HepG2 (cell line): ENCODE results near the gene KRT15. TPM values are rescaled to one million over a fixed set of nuclear protein-coding genes. Genes with fewer than 3 reads are reported as not detected.

ENCODE experiments used
- ATAC-seq: fragments of 200-7000 bp; cut with Tn5 transposase; 3 replicates; pipeline ENCODE4 v1.9.1; 2020; ENCODE audit warnings: mild to moderate bottlenecking, moderate library complexity
- BruUV-seq: library from RNA; stranded (reverse); fragments of 400-500 nt; replicated peaks from 2 replicates; lab custom pipeline; 2021; lab: Mats Ljungman, UMichigan
- CTCF ChIA-PET: fragments of 300-600 bp; formaldehyde crosslinking; extraction: SDS; loops from one replicate; lab custom pipeline; 2021; ENCODE audit warnings: low total read pairs, inconsistent platforms, low intra/inter-chr PET ratio; lab: Yijun Ruan, JAX
- POLR2A ChIA-PET: fragments of 350-600 bp; sonication (Branson Sonifier 250); formaldehyde crosslinking; loops from one replicate; lab custom pipeline; 2020; ENCODE audit warnings: antibody characterized with exemption, inconsistent platforms; lab: Yijun Ruan, JAX
- DNase-seq: peaks from one replicate; pipeline ENCODE4 v3.0.0-alpha.2; 2015; ENCODE audit warnings: low spot score
- FAIRE-seq: peaks from 3 replicates; lab custom pipeline; 2011; peaks lifted over from hg19 to GRCh38; lab: Jason Lieb, UNC
- H2AFZ ChIP-seq: one replicate; pipeline ENCODE4 v1.6.1; 2011; ENCODE audit warnings: low read length, inconsistent platforms
- H3K27ac ChIP-seq: fragments of 300-600 bp; 3 replicates; pipeline ENCODE4 v1.8.0; 2011; ENCODE audit warnings: mixed run types, mild to moderate bottlenecking, mixed read lengths, low read length, inconsistent platforms; ENCODE audit not compliant: insufficient read depth; ENCODE audit errors: extremely low read length
- H3K27me3 ChIP-seq, 2 experiments: fragments of 200-600 bp in 1 of 2; 2 replicates in 1 of 2; 3 replicates in 1 of 2; pipeline versions ENCODE4 v1.6.0 to v1.8.0; 2011; ENCODE audit warnings: low read length in 2 of 2, mild to moderate bottlenecking in 2 of 2, moderate library complexity in 2 of 2, inconsistent platforms in 1 of 2; ENCODE audit not compliant: insufficient read depth in 2 of 2, control insufficient read depth in 1 of 2
- H3K36me3 ChIP-seq, 2 experiments: fragments of 200-600 bp in 1 of 2; replicated peaks in 1 of 2; 2 replicates in 1 of 2; 3 replicates in 1 of 2; pipeline versions ENCODE4 v1.5.1 to v1.8.0; 2011; ENCODE audit warnings: low read length in 2 of 2, inconsistent platforms in 1 of 2; ENCODE audit not compliant: insufficient read depth in 2 of 2, control insufficient read depth in 1 of 2
- H3K4me1 ChIP-seq: 2 replicates; pipeline ENCODE4 v1.5.1; 2012; ENCODE audit warnings: low read length, inconsistent platforms; ENCODE audit not compliant: insufficient read depth
- H3K4me2 ChIP-seq: 2 replicates; pipeline ENCODE4 v1.6.0; 2011; ENCODE audit warnings: low read depth, low read length, inconsistent platforms
- H3K4me3 ChIP-seq, 3 experiments: fragments of 200-600 bp in 1 of 3; sonication (generic), shearing (Covaris generic) in 1 of 3; replicated peaks in 1 of 3; 2 replicates each; pipeline ENCODE4 v1.5.1; 2011 to 2016; ENCODE audit warnings: low read length in 3 of 3, inconsistent platforms in 2 of 3, low read depth in 2 of 3, mild to moderate bottlenecking in 2 of 3, control low read depth in 1 of 3, mixed read lengths in 1 of 3; ENCODE audit not compliant: insufficient read depth in 1 of 3
- H3K79me2 ChIP-seq: one replicate; pipeline ENCODE4 v1.6.1; 2011; ENCODE audit warnings: low read length, inconsistent platforms; ENCODE audit not compliant: insufficient read depth
- H3K9ac ChIP-seq: 2 replicates; pipeline ENCODE4 v1.6.0; 2011; ENCODE audit warnings: mild to moderate bottlenecking, low read depth, low read length, inconsistent platforms; ENCODE audit not compliant: insufficient read depth
- H3K9me3 ChIP-seq: 2 replicates; pipeline ENCODE4 v1.5.1; 2012; ENCODE audit warnings: mild to moderate bottlenecking, low read length
- H4K20me1 ChIP-seq: 2 replicates; pipeline ENCODE4 v1.6.0; 2011; ENCODE audit warnings: inconsistent platforms, mild to moderate bottlenecking, low read length, moderate library complexity; ENCODE audit not compliant: insufficient read depth
- ARNT ChIP-seq: fragments of 450-650 bp; IDR thresholded peaks from 2 replicates; pipeline ENCODE4 v1.6.1; 2017
- MAF1 ChIP-seq: sonication (generic); formaldehyde crosslinking; IDR thresholded peaks from 2 replicates; pipeline ENCODE4 v1.5.0; 2020; ENCODE audit warnings: missing genetic modification reagents, borderline replicate concordance
- MTA1 ChIP-seq: sonication (generic); formaldehyde crosslinking; IDR thresholded peaks from 2 replicates; pipeline ENCODE4 v1.4.0; 2020; ENCODE audit warnings: missing genetic modification reagents, mild to moderate bottlenecking, borderline replicate concordance
- NCOA2 ChIP-seq: sonication (generic); formaldehyde crosslinking; IDR thresholded peaks from 2 replicates; pipeline ENCODE4 v1.8.0; 2022; ENCODE audit warnings: inconsistent platforms
- RAD21 ChIP-seq: fragments of 450-650 bp; formaldehyde crosslinking; IDR thresholded peaks from 2 replicates; pipeline ENCODE4 v1.5.0; 2020; ENCODE audit warnings: mild to moderate bottlenecking
- RAD51 ChIP-seq: fragments of 450-650 bp; IDR thresholded peaks from 2 replicates; pipeline ENCODE4 v1.6.1; 2016; ENCODE audit warnings: borderline replicate concordance
- SP5 ChIP-seq: IDR thresholded peaks from 2 replicates; pipeline ENCODE4 v1.6.1; 2016; ENCODE audit warnings: low read depth, borderline replicate concordance
- TSC22D2 ChIP-seq: sonication (generic); formaldehyde crosslinking; IDR thresholded peaks from 2 replicates; pipeline ENCODE4 v1.5.1; 2020; ENCODE audit warnings: missing genetic modification reagents, mild to moderate bottlenecking, borderline replicate concordance
- U2AF1 ChIP-seq: fragments of 200-400 bp; formaldehyde crosslinking; optimal IDR thresholded peaks from 2 replicates; pipeline ENCODE3; 2017; ENCODE audit warnings: mild to moderate bottlenecking, low read depth, low read length
- ZFP90 ChIP-seq: sonication (generic); formaldehyde crosslinking; IDR thresholded peaks from 2 replicates; pipeline ENCODE4 v1.8.0; 2022; ENCODE audit warnings: missing genetic modification reagents, mild to moderate bottlenecking, inconsistent platforms, borderline replicate concordance
- ZNF724P ChIP-seq: sonication (generic); formaldehyde crosslinking; IDR thresholded peaks from 2 replicates; pipeline ENCODE4 v1.8.0; 2022; ENCODE audit warnings: missing genetic modification reagents, borderline replicate concordance
- ZSCAN9 ChIP-seq: IDR thresholded peaks from 2 replicates; pipeline ENCODE4 v1.6.1; 2016; ENCODE audit warnings: borderline replicate concordance
- WGBS: methylation state at CpG from one replicate; pipeline ENCODE4 v1.1.6; 2017; ENCODE audit warnings: low lambda C conversion rate; 5-methylcytosine and 5-hydroxymethylcytosine counted together
- in situ Hi-C: cut with HindIII; loops from 2 replicates; pipeline ENCODE4 v1.10.0; 2017; ENCODE audit warnings: low pct_unique_long_range_greater_than_20kb; ENCODE audit not compliant: extremely low pct_ligation_motif_present
- intact Hi-C: fragments of 100-400 bp; cut with micrococcal nuclease; formaldehyde crosslinking; loops from one replicate; pipeline ENCODE4 v1.10.0; 2022; ENCODE audit not compliant: unreplicated experiment
- polyA plus RNA-seq, 8 experiments: library from polyadenylated mRNA; depleted of rRNA in 3 of 8; stranded (reverse) in 7 of 8; unstranded in 1 of 8; fragments of >200 nt; fragmentation: Illumina TruSeq in 4 of 8; extraction: Trizol in 4 of 8; gene quantifications; 2 replicates each; pipeline versions ENCODE4 v1.2.1 to v1.2.3, GENCODE V29; 2011 to 2016; ENCODE audit warnings: low read depth in 4 of 8, missing spikeins in 1 of 8, mixed read lengths in 1 of 8; ENCODE audit not compliant: insufficient read depth in 1 of 8
- total RNA-seq, 5 experiments: library from RNA; depleted of rRNA; stranded (reverse); fragments of >200 nt; fragmentation: Illumina TruSeq; extraction: Trizol; gene quantifications; 2 replicates each; pipeline ENCODE4 v1.2.3, GENCODE V29; 2016; ENCODE audit warnings: low read depth in 1 of 5
- TF ChIP-seq, protein P1 (sequence below): sonication (generic); formaldehyde crosslinking; IDR thresholded peaks from 2 replicates; pipeline ENCODE4 v1.5.1; 2020; ENCODE audit warnings: mild to moderate bottlenecking, missing genetic modification reagents, borderline replicate concordance
- TF ChIP-seq, protein P2 (sequence below): sonication (generic); formaldehyde crosslinking; IDR thresholded peaks from 2 replicates; pipeline ENCODE4 v1.5.0; 2020; ENCODE audit warnings: mild to moderate bottlenecking, missing genetic modification reagents
- TF ChIP-seq, protein P3 (sequence below): sonication (generic); formaldehyde crosslinking; conservative IDR thresholded peaks from 2 replicates; pipeline ENCODE4 v1.8.0; 2022; ENCODE audit warnings: mild to moderate bottlenecking, moderate library complexity, missing genetic modification reagents

Gene KRT15
- total and polyA plus RNA-seq, 2 of the 13 experiments (the other 11 are each of a cell fraction or from before 2014, with no cell fraction given): 0.46 to 0.63 TPM

DNA sequence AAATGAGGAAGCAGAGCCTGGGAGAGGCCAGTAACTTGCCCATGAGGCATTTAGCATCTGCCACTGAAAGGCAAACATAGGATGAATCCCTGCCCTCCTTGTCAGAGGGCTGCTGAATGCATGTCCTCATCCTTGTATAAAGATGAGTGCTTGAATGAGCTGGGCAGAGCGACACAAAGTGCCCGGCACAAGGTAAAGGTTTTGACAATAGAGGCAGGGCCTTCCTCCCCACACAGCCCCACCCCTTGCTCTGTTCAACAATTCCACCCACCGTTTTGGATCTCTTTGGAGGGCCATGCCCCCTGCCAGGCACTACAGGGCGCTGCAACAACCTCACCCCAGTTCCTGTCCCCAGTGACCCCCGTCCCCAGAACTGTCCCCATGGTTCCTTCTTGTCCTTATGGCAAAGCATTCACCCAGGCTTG is 10.8 kb upstream of the KRT15 start:
- POLR2A ChIA-PET: interaction anchor here (1.0 to 3.3 kb wide), 8 partner anchors 8 to 627 kb away, joined by 3 to 26 read pairs (median 6); partner anchors contain the start of gene EIF1

More for the DNA sequence above, 10.8 kb upstream of the KRT15 start:
- H3K36me3 ChIP-seq: no peaks in the 10 kb centered on the region
- H3K4me1 ChIP-seq: peaks cover 51% of the 10 kb centered on the region
- in situ Hi-C loops: no loop called here
- peaks cover 0 to 3% of the 10 kb centered on the region in 2 experiments; a peak in 1 of 5 replicates for H3K27me3 ChIP-seq
- H3K9ac ChIP-seq: peak overlapping the region; percentile 33
- TF ChIP-seq ZFP90 (CRISPR knock-in tag) (no peak), MTA1 (CRISPR knock-in tag) (no peak), SP5 (CRISPR knock-in tag) (no peak), ARNT (no peak), ZSCAN9 (no peak), ZNF724P (CRISPR knock-in tag) (no peak), RAD21 (CRISPR knock-in tag) (no peak), MAF1 (CRISPR knock-in tag) (no peak), RAD51 (no peak), NCOA2 (no peak), U2AF1 (no peak), TSC22D2 (CRISPR knock-in tag) (no peak)
- TF ChIP-seq, protein P1, sequence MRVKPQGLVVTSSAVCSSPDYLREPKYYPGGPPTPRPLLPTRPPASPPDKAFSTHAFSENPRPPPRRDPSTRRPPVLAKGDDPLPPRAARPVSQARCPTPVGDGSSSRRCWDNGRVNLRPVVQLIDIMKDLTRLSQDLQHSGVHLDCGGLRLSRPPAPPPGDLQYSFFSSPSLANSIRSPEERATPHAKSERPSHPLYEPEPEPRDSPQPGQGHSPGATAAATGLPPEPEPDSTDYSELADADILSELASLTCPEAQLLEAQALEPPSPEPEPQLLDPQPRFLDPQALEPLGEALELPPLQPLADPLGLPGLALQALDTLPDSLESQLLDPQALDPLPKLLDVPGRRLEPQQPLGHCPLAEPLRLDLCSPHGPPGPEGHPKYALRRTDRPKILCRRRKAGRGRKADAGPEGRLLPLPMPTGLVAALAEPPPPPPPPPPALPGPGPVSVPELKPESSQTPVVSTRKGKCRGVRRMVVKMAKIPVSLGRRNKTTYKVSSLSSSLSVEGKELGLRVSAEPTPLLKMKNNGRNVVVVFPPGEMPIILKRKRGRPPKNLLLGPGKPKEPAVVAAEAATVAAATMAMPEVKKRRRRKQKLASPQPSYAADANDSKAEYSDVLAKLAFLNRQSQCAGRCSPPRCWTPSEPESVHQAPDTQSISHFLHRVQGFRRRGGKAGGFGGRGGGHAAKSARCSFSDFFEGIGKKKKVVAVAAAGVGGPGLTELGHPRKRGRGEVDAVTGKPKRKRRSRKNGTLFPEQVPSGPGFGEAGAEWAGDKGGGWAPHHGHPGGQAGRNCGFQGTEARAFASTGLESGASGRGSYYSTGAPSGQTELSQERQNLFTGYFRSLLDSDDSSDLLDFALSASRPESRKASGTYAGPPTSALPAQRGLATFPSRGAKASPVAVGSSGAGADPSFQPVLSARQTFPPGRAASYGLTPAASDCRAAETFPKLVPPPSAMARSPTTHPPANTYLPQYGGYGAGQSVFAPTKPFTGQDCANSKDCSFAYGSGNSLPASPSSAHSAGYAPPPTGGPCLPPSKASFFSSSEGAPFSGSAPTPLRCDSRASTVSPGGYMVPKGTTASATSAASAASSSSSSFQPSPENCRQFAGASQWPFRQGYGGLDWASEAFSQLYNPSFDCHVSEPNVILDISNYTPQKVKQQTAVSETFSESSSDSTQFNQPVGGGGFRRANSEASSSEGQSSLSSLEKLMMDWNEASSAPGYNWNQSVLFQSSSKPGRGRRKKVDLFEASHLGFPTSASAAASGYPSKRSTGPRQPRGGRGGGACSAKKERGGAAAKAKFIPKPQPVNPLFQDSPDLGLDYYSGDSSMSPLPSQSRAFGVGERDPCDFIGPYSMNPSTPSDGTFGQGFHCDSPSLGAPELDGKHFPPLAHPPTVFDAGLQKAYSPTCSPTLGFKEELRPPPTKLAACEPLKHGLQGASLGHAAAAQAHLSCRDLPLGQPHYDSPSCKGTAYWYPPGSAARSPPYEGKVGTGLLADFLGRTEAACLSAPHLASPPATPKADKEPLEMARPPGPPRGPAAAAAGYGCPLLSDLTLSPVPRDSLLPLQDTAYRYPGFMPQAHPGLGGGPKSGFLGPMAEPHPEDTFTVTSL (CRISPR knock-in tag): no peak
- TF ChIP-seq, protein P2, sequence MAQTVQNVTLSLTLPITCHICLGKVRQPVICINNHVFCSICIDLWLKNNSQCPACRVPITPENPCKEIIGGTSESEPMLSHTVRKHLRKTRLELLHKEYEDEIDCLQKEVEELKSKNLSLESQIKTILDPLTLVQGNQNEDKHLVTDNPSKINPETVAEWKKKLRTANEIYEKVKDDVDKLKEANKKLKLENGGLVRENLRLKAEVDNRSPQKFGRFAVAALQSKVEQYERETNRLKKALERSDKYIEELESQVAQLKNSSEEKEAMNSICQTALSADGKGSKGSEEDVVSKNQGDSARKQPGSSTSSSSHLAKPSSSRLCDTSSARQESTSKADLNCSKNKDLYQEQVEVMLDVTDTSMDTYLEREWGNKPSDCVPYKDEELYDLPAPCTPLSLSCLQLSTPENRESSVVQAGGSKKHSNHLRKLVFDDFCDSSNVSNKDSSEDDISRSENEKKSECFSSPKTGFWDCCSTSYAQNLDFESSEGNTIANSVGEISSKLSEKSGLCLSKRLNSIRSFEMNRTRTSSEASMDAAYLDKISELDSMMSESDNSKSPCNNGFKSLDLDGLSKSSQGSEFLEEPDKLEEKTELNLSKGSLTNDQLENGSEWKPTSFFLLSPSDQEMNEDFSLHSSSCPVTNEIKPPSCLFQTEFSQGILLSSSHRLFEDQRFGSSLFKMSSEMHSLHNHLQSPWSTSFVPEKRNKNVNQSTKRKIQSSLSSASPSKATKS: no peak
- TF ChIP-seq, protein P3, sequence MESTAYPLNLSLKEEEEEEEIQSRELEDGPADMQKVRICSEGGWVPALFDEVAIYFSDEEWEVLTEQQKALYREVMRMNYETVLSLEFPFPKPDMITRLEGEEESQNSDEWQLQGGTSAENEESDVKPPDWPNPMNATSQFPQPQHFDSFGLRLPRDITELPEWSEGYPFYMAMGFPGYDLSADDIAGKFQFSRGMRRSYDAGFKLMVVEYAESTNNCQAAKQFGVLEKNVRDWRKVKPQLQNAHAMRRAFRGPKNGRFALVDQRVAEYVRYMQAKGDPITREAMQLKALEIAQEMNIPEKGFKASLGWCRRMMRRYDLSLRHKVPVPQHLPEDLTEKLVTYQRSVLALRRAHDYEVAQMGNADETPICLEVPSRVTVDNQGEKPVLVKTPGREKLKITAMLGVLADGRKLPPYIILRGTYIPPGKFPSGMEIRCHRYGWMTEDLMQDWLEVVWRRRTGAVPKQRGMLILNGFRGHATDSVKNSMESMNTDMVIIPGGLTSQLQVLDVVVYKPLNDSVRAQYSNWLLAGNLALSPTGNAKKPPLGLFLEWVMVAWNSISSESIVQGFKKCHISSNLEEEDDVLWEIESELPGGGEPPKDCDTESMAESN (CRISPR knock-in tag): no peak
- TF ChIP-seq, all 625 proteins: peak for 0
- H4K20me1 ChIP-seq: no peaks in the 10 kb centered on the region
- ATAC-seq (no peak; the same call in 2 of the 3 replicates), DNase-seq (no peak), FAIRE-seq (peak; percentile 44)
- BruUV-seq: no TSS peak
- peaks cover 7% of the 10 kb centered on the region for H3K79me2 ChIP-seq
- 6% methylated on average over 5 of the region's 5 CpGs for WGBS
- intact Hi-C loops: loop anchor here (10.0 kb wide), 1 partner anchor 625 kb away; no protein-coding TSS in a partner anchor
- H3K9me3 ChIP-seq: no peaks in the 10 kb centered on the region
- peak overlapping the region; percentile 84 for H3K4me2 ChIP-seq
- CTCF ChIA-PET: interaction anchor here (0.5 kb wide), 1 partner anchor 33 kb away, joined by 3 read pairs; no protein-coding TSS in a partner anchor
- H3K4me3 ChIP-seq: peak overlapping the region in 1 of 3 experiments; percentile 84; a peak in 2 of 6 replicates
- peak overlapping the region; percentile 7 for H3K27ac ChIP-seq
- no peak overlapping the region for H2AFZ ChIP-seq
